H1 (cell line): Measurements from ENCODE around the gene MYLIP. TPM values are rescaled to one million over a fixed set of nuclear protein-coding genes. Genes with fewer than 3 reads are reported as not detected.

ENCODE experiments used
- CTCF ChIA-PET: fragments of 300-600 bp; sonication (Branson Sonifier 250); formaldehyde crosslinking; loops from one replicate; lab custom pipeline; 2021; ENCODE audit not compliant: partially characterized antibody; lab: Charles Lee
- POLR2A ChIA-PET: fragments of 300-600 bp; sonication (Branson Sonifier 250); formaldehyde crosslinking; loops from one replicate; lab custom pipeline; 2021; ENCODE audit warnings: inconsistent platforms; ENCODE audit not compliant: partially characterized antibody; lab: Charles Lee
- DNase-seq, 2 experiments: peaks; one replicate each; pipeline versions ENCODE4 v3.0.0 to v3.0.0-alpha.2; 2010 to 2022; ENCODE audit warnings: low spot score in 2 of 2, low read depth in 1 of 2, mixed read lengths in 1 of 2
- FAIRE-seq: peaks from 2 replicates; lab custom pipeline; 2011; peaks lifted over from hg19 to GRCh38; lab: Jason Lieb, UNC
- H2AFZ ChIP-seq: 2 replicates; pipeline ENCODE4 v1.8.1; 2012; ENCODE audit warnings: low read length, inconsistent platforms
- H2AK5ac ChIP-seq: 2 replicates; pipeline ENCODE4 v1.6.1; 2013; ENCODE audit warnings: low read depth, low read length
- H2BK120ac ChIP-seq: replicated peaks from 2 replicates; pipeline ENCODE3; 2013; ENCODE audit warnings: low read depth, low read length, inconsistent platforms
- H2BK12ac ChIP-seq: 2 replicates; pipeline ENCODE4 v1.6.1; 2013; ENCODE audit warnings: low read depth, low read length
- H2BK15ac ChIP-seq: 2 replicates; pipeline ENCODE4 v1.6.1; 2013; ENCODE audit warnings: low read length
- H2BK20ac ChIP-seq: 2 replicates; pipeline ENCODE4 v1.6.1; 2013; ENCODE audit warnings: low read length
- H2BK5ac ChIP-seq: 2 replicates; pipeline ENCODE4 v1.6.1; 2013; ENCODE audit warnings: low read depth, low read length
- H3K14ac ChIP-seq: 2 replicates; pipeline ENCODE4 v1.6.1; 2013; ENCODE audit warnings: inconsistent platforms; ENCODE audit not compliant: insufficient read length
- H3K18ac ChIP-seq: 2 replicates; pipeline ENCODE4 v1.6.1; 2013; ENCODE audit warnings: low read length; ENCODE audit errors: extremely low read depth
- H3K23ac ChIP-seq: 2 replicates; pipeline ENCODE4 v1.6.1; 2013; ENCODE audit warnings: inconsistent platforms; ENCODE audit not compliant: insufficient read length
- H3K23me2 ChIP-seq: 2 replicates; pipeline ENCODE4 v1.6.1; 2013; ENCODE audit warnings: low read depth, low read length
- H3K27ac ChIP-seq: 2 replicates; pipeline ENCODE4 v1.6.1; 2011; ENCODE audit warnings: low read depth, low read length, inconsistent platforms
- H3K27me3 ChIP-seq, 4 experiments: replicated peaks in 1 of 4; 1 replicate in 1 of 4; 2 replicates in 3 of 4; pipeline versions ENCODE4 v1.6.1 to v1.8.1; 2011 to 2013; ENCODE audit warnings: low read length in 3 of 4, mild to moderate bottlenecking in 3 of 4, inconsistent platforms in 2 of 4, mixed read lengths in 2 of 4, moderate library complexity in 1 of 4; ENCODE audit not compliant: control insufficient read depth in 3 of 4, insufficient read depth in 3 of 4; ENCODE audit errors: extremely low read depth in 1 of 4
- H3K36me3 ChIP-seq, 4 experiments: 2 replicates each; pipeline versions ENCODE4 v1.6.1 to v1.8.1; 2011 to 2013; ENCODE audit warnings: mild to moderate bottlenecking in 4 of 4, low read length in 3 of 4, moderate library complexity in 2 of 4, control low read depth in 1 of 4, inconsistent platforms in 1 of 4; ENCODE audit not compliant: insufficient read depth in 4 of 4, control insufficient read depth in 2 of 4
- H3K4ac ChIP-seq: replicated peaks from 2 replicates; pipeline ENCODE3; 2013; ENCODE audit warnings: low read length, low read depth, mixed read lengths, inconsistent platforms; ENCODE audit not compliant: insufficient read length
- H3K4me1 ChIP-seq, 4 experiments: replicated peaks in 1 of 4; 1 replicate in 1 of 4; 2 replicates in 3 of 4; pipeline versions ENCODE4 v1.6.1 to v1.8.1; 2011 to 2013; ENCODE audit warnings: low read length in 3 of 4, inconsistent platforms in 2 of 4, mixed read lengths in 1 of 4; ENCODE audit not compliant: insufficient read depth in 4 of 4, control insufficient read depth in 3 of 4
- H3K4me2 ChIP-seq, 2 experiments: 2 replicates each; pipeline versions ENCODE4 v1.6.1 to v1.8.1; 2011 to 2013; ENCODE audit warnings: low read depth in 2 of 2, low read length in 2 of 2, control low read depth in 1 of 2, inconsistent platforms in 1 of 2, mild to moderate bottlenecking in 1 of 2; ENCODE audit not compliant: insufficient read depth in 1 of 2
- H3K4me3 ChIP-seq, 4 experiments: fragments of 200-600, 300-600 bp in 1 of 4; sonication (generic), shearing (Covaris generic), sonication (Bioruptor Twin) in 1 of 4; 2 replicates each; pipeline versions ENCODE4 v1.5.1 to v1.8.1; 2011 to 2016; ENCODE audit warnings: low read length in 4 of 4, low read depth in 3 of 4, control low read depth in 2 of 4, inconsistent platforms in 2 of 4, mild to moderate bottlenecking in 2 of 4, mixed read lengths in 1 of 4, moderate library complexity in 1 of 4; ENCODE audit not compliant: insufficient read depth in 2 of 4; ENCODE audit errors: extremely low read depth in 1 of 4
- H3K56ac ChIP-seq: replicated peaks from 2 replicates; pipeline ENCODE3; 2013; ENCODE audit warnings: low read depth, mild to moderate bottlenecking, mixed read lengths, low read length, inconsistent platforms; ENCODE audit not compliant: insufficient read length
- H3K79me1 ChIP-seq: 2 replicates; pipeline ENCODE4 v1.6.1; 2013; ENCODE audit warnings: low read depth, low read length, control low read depth
- H3K79me2 ChIP-seq, 2 experiments: 2 replicates each; pipeline versions ENCODE4 v1.6.1 to v1.8.1; 2012 to 2013; ENCODE audit warnings: low read length in 2 of 2, mild to moderate bottlenecking in 2 of 2, inconsistent platforms in 1 of 2; ENCODE audit not compliant: insufficient read depth in 2 of 2, control insufficient read depth in 1 of 2
- H3K9ac ChIP-seq, 4 experiments: replicated peaks in 1 of 4; 1 replicate in 1 of 4; 2 replicates in 3 of 4; pipeline versions ENCODE4 v1.6.1 to v1.8.1; 2011 to 2013; ENCODE audit warnings: low read depth in 3 of 4, low read length in 3 of 4, control low read depth in 2 of 4, mild to moderate bottlenecking in 2 of 4, moderate library complexity in 2 of 4, inconsistent platforms in 1 of 4; ENCODE audit errors: extremely low read depth in 1 of 4
- H3K9me3 ChIP-seq, 2 experiments: 2 replicates each; pipeline versions ENCODE4 v1.6.1 to v1.8.1; 2012 to 2013; ENCODE audit warnings: mild to moderate bottlenecking in 2 of 2, moderate library complexity in 2 of 2, control low read depth in 1 of 2, inconsistent platforms in 1 of 2, low read depth in 1 of 2, low read length in 1 of 2, mixed read lengths in 1 of 2; ENCODE audit not compliant: insufficient read depth in 2 of 2
- H4K20me1 ChIP-seq, 2 experiments: replicated peaks in 1 of 2; 2 replicates each; pipeline versions ENCODE3 to v1.8.1; 2011 to 2013; ENCODE audit warnings: inconsistent platforms in 2 of 2, low read length in 2 of 2, mild to moderate bottlenecking in 1 of 2; ENCODE audit not compliant: insufficient read depth in 2 of 2, control insufficient read depth in 1 of 2
- H4K5ac ChIP-seq: 2 replicates; pipeline ENCODE4 v1.6.1; 2013; ENCODE audit warnings: low read length, low read depth, mixed read lengths, inconsistent platforms; ENCODE audit not compliant: insufficient read length
- H4K8ac ChIP-seq: 2 replicates; pipeline ENCODE4 v1.8.0; 2013; ENCODE audit warnings: mild to moderate bottlenecking, moderate library complexity, low read length, inconsistent platforms; ENCODE audit not compliant: insufficient read depth; ENCODE audit errors: extremely low read depth
- H4K91ac ChIP-seq: replicated peaks from 2 replicates; pipeline ENCODE3; 2013; ENCODE audit warnings: low read length, mixed read lengths, inconsistent platforms; ENCODE audit not compliant: insufficient read length
- EP300 ChIP-seq, 2 experiments: IDR thresholded peaks; 1 replicate in 1 of 2; 2 replicates in 1 of 2; pipeline ENCODE4 v1.6.1; 2011 to 2012; ENCODE audit warnings: low read depth in 2 of 2, low read length in 2 of 2, mild to moderate bottlenecking in 2 of 2, borderline replicate concordance in 1 of 2, inconsistent platforms in 1 of 2, moderate library complexity in 1 of 2
- FOSL1 ChIP-seq: IDR thresholded peaks from 2 replicates; pipeline ENCODE4 v1.6.1; 2011; ENCODE audit warnings: mild to moderate bottlenecking, low read depth, low read length, moderate library complexity; ENCODE audit not compliant: insufficient read depth
- GTF2F1 ChIP-seq: IDR thresholded peaks from 2 replicates; pipeline ENCODE4 v1.6.1; 2012; ENCODE audit warnings: low read depth, low read length, improper control_type of control experiment, borderline replicate concordance
- KDM4A ChIP-seq: IDR thresholded peaks from one replicate; pipeline ENCODE4 v1.7.1; 2012; ENCODE audit warnings: low read depth, mild to moderate bottlenecking, moderate library complexity, low read length, inconsistent platforms; ENCODE audit not compliant: severe bottlenecking
- PHF8 ChIP-seq: fragments of 200-600 bp; sonication (generic); conservative IDR thresholded peaks from 2 replicates; pipeline ENCODE4 v1.7.1; 2012; ENCODE audit warnings: low read depth, mild to moderate bottlenecking, inconsistent platforms, low read length, moderate library complexity
- POLR2A ChIP-seq, 2 experiments: IDR thresholded peaks; 1 replicate in 1 of 2; 2 replicates in 1 of 2; pipeline ENCODE4 v1.6.1; 2011; ENCODE audit warnings: low read depth in 2 of 2, low read length in 2 of 2, mild to moderate bottlenecking in 2 of 2; ENCODE audit errors: control extremely low read depth in 1 of 2
- RNF2 ChIP-seq: fragments of 200-900, 300-1000 bp; sonication (generic); IDR thresholded peaks from 2 replicates; pipeline ENCODE4 v1.7.1; 2016; ENCODE audit warnings: borderline replicate concordance, low read depth, mild to moderate bottlenecking, antibody characterized with exemption, low read length; ENCODE audit not compliant: poor library complexity, severe bottlenecking; ENCODE audit errors: missing control alignments
- SP4 ChIP-seq: IDR thresholded peaks from 2 replicates; pipeline ENCODE4 v1.6.1; 2012; ENCODE audit warnings: low read length, inconsistent platforms
- TCF12 ChIP-seq: IDR thresholded peaks from 2 replicates; pipeline ENCODE4 v1.6.1; 2011; ENCODE audit warnings: low read depth, mild to moderate bottlenecking, low read length
- USF2 ChIP-seq: IDR thresholded peaks from 2 replicates; pipeline ENCODE4 v1.6.1; 2011; ENCODE audit warnings: low read length, improper control_type of control experiment
- YY1 ChIP-seq: IDR thresholded peaks from 2 replicates; pipeline ENCODE4 v1.6.1; 2011; ENCODE audit warnings: low read depth, mild to moderate bottlenecking, low read length
- WGBS, 2 experiments: shearing (Covaris generic) in 1 of 2; methylation state at CpG; one replicate each; pipeline versions ENCODE4 v1.1.6 to v1.1.7; 2013 to 2015; ENCODE audit warnings: low lambda C conversion rate in 2 of 2, mixed read lengths in 2 of 2, inconsistent platforms in 1 of 2, low coverage in 1 of 2, missing lambda C conversion rate in 1 of 2; ENCODE audit not compliant: insufficient replicate concordance in 2 of 2, insufficient coverage in 1 of 2, insufficient read length in 1 of 2; ENCODE audit errors: extremely low coverage in 1 of 2, missing lambda C conversion rate in 1 of 2; 5-methylcytosine and 5-hydroxymethylcytosine counted together
- polyA plus RNA-seq, 7 experiments: library from polyadenylated mRNA; depleted of rRNA in 3 of 7; stranded (reverse) in 5 of 7; unstranded in 2 of 7; fragments of >200 nt in 5 of 7; fragments of 200-250 nt in 2 of 7; gene quantifications; 1 replicate in 5 of 7; 2 replicates in 1 of 7; 4 replicates in 1 of 7; pipeline versions ENCODE4 v1.2.1 to v1.2.3, GENCODE V29; 2011 to 2013; ENCODE audit warnings: missing spikeins in 2 of 7, mixed read lengths in 2 of 7
- total RNA-seq: library from RNA; stranded (reverse); fragmentation: NEBNext Ultra II Directional; extraction: Animal tissue kit (Norgen Biotek cat#: 25700); gene quantifications from 2 replicates; pipeline ENCODE4 v1.2.1, GENCODE V29; 2021

Gene MYLIP
- total and polyA plus RNA-seq, 2 of the 8 experiments (the other 6 are each of a cell fraction or from before 2014, with no cell fraction given): 21.1 to 26.9 TPM

- H2AK5ac ChIP-seq: no peak overlapping the region
- no peak overlapping the region for H4K91ac ChIP-seq
- H3K18ac ChIP-seq: no peak overlapping the region
- H2BK20ac ChIP-seq: no peak overlapping the region
- no peak for DNase-seq
- CTCF ChIA-PET: interaction anchor here (0.6 kb wide), 1 partner anchor 37 kb away, joined by 3 read pairs; no protein-coding TSS in a partner anchor
- H3K14ac ChIP-seq: no peak overlapping the region
- H3K4me2 ChIP-seq: no peak overlapping the region
- no peak overlapping the region for H2BK5ac ChIP-seq
- no peaks in the 10 kb centered on the region for H3K9me3 ChIP-seq
- H2BK120ac ChIP-seq: no peak overlapping the region
- no peak overlapping the region; the same call in 1 of the 2 replicates for H2AFZ ChIP-seq
- H3K9ac ChIP-seq: no peak overlapping the region
- H3K4ac ChIP-seq: no peak overlapping the region
- POLR2A ChIA-PET: no interaction called here
- H4K8ac ChIP-seq: no peak overlapping the region
- H2BK15ac ChIP-seq: no peak overlapping the region
- no peak overlapping the region for H3K56ac ChIP-seq
- H3K4me3 ChIP-seq: no peak overlapping the region
- H2BK12ac ChIP-seq: no peak overlapping the region
- 76% methylated on average over 6 of the region's 6 CpGs; no CpG with 5 or more reads in 1 of the 2 experiments for WGBS, 2 experiments
- no peaks in the 10 kb centered on the region for H4K20me1 ChIP-seq
- no peaks in the 10 kb centered on the region; a peak in 1 of 8 replicates for H3K36me3 ChIP-seq
- no peak for FAIRE-seq
- no peaks in the 10 kb centered on the region for H3K23me2 ChIP-seq
- H3K79me1 ChIP-seq: no peaks in the 10 kb centered on the region
- no peak overlapping the region for H3K23ac ChIP-seq
- no peaks in the 10 kb centered on the region for H3K27me3 ChIP-seq
- no peak overlapping the region for H4K5ac ChIP-seq
- no peak overlapping the region for H3K27ac ChIP-seq
- H3K79me2 ChIP-seq: no peaks in the 10 kb centered on the region
- no peaks in the 10 kb centered on the region for H3K4me1 ChIP-seq
- TF ChIP-seq GTF2F1: no peak
- no peak for TF ChIP-seq YY1
- no peak for TF ChIP-seq FOSL1
- TF ChIP-seq USF2: no peak
- no peak for TF ChIP-seq KDM4A
- TF ChIP-seq POLR2A (IDR thresholded peaks at IDR 0.05; ENCODE audit: control extremely low read depth in 1 of 2, low read depth in 2 of 2, low read length in 2 of 2): no peak
- TF ChIP-seq TCF12: no peak
- no peak for TF ChIP-seq PHF8
- no peak for TF ChIP-seq EP300 (IDR thresholded peaks at IDR 0.05; ENCODE audit: borderline replicate concordance in 1 of 2, low read depth in 2 of 2, low read length in 2 of 2)
- TF ChIP-seq SP4: no peak
- no peak for TF ChIP-seq RNF2
Measured at GRCh38 chr6:16089232-16090062, 39.4 kb upstream of the MYLIP start.
